Esophagus muscularis mucosa (tissue), 4 donors: ENCODE measurements around the gene RADX. TPM values are rescaled to one million over a fixed set of nuclear protein-coding genes. Genes with fewer than 3 reads are reported as not detected.
"Not testable (repeated sequence)": the region's sequence is repeated elsewhere in the genome, so short reads cannot be mapped to it uniquely, and the experiment has no call there.

ENCODE experiments used
- DNase-seq: peaks from one replicate; pipeline ENCODE4 v3.0.0-alpha.2; 2017; ENCODE audit errors: extremely low spot score
- H3K27ac ChIP-seq, 4 donors: fragments of 200-600 bp; sonication (generic); replicated peaks in 1 of 4; 1 replicate in 3 of 4; 2 replicates in 1 of 4; pipeline ENCODE4 v1.5.1; 2016 to 2019; ENCODE audit warnings: mild to moderate bottlenecking in 1 of 4
- H3K27me3 ChIP-seq, 4 donors: fragments of 200-600 bp; sonication (generic); one replicate each; pipeline versions ENCODE4 v1.5.1 to v1.6.0; 2016 to 2019
- H3K36me3 ChIP-seq, 4 donors: fragments of 200-600 bp; sonication (generic); one replicate each; pipeline ENCODE4 v1.5.1; 2016 to 2019
- H3K4me1 ChIP-seq, 4 donors: fragments of 200-600 bp; sonication (generic); one replicate each; pipeline ENCODE4 v1.5.1; 2016 to 2019
- H3K4me3 ChIP-seq, 4 donors: fragments of 200-600 bp; sonication (generic); 1 replicate in 2 of 4; 2 replicates in 2 of 4; pipeline ENCODE4 v1.5.1; 2016 to 2019; ENCODE audit warnings: mild to moderate bottlenecking in 4 of 4, moderate library complexity in 1 of 4
- H3K9me3 ChIP-seq, 4 donors: fragments of 200-600 bp; sonication (generic); 1 replicate in 3 of 4; 2 replicates in 1 of 4; pipeline ENCODE4 v1.5.1; 2016 to 2019
- EP300 ChIP-seq: sonication (generic); formaldehyde crosslinking; IDR thresholded peaks from one replicate; pipeline ENCODE4 v1.6.1; 2017; ENCODE audit warnings: antibody characterized with exemption
- POLR2A ChIP-seq: fragments of 450-650 bp; IDR thresholded peaks from one replicate; pipeline ENCODE4 v1.6.1; 2017; ENCODE audit warnings: antibody characterized with exemption, moderate library complexity, mild to moderate bottlenecking, low read depth
- POLR2AphosphoS5 ChIP-seq, 2 donors: sonication (generic); formaldehyde crosslinking; IDR thresholded peaks; one replicate each; pipeline ENCODE4 v1.6.1; 2017; ENCODE audit warnings: antibody characterized with exemption in 2 of 2
- WGBS: methylation state at CpG from one replicate; pipeline ENCODE4 v1.1.5; 2018; 5-methylcytosine and 5-hydroxymethylcytosine counted together
- intact Hi-C: fragments of 100-400 bp; cut with DNase I; formaldehyde crosslinking; loops from one replicate; pipeline ENCODE4 v1.15.1; 2023
- total RNA-seq, 4 donors: library from RNA; depleted of rRNA; stranded (reverse); fragments of >200 nt; gene quantifications; one replicate each; pipeline versions ENCODE4 v1.1.0 to v1.2.1, GENCODE V29; 2016
- TF ChIP-seq, protein P1 (sequence below), 3 experiments: fragments of 200-600 bp in 2 of 3; fragments of 450-650 bp in 1 of 3; sonication (generic) in 2 of 3; IDR thresholded peaks; one replicate each; pipeline ENCODE4 v1.5.1; 2017 to 2019; ENCODE audit warnings: antibody characterized with exemption in 3 of 3, mild to moderate bottlenecking in 2 of 3, moderate library complexity in 1 of 3

The RADX gene
- total RNA-seq, 4 donors from 2014 or later = 1.7 to 2.7 (median 2.2) TPM

DNA sequence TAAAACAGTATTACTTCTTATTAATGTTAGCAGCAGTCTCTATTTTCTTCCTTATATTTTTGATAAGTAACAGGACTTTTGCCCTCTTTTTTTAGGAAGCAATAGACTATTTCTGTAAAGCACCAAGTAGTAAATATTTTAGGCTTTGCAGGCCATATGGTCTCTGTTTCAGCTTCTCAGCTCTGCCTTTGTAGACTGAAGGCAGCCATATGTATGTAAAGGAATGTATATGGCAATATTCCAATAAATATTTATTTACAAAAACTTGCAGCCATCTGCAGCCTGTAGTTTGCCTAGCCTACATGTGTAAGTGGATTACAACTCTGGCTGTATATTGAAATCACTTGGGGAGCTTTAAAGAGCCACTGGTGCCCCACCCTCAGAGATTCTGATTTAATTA is 15.0 kb downstream of the RADX start:
- H3K27me3 ChIP-seq = no peaks in the 10 kb centered on the region
- DNase-seq = no peak
- no peaks in the 10 kb centered on the region for H3K36me3 ChIP-seq
- TF ChIP-seq POLR2AphosphoS5 (IDR thresholded peaks at IDR 0.05) (no peak), POLR2A (no peak), EP300 (no peak)
- TF ChIP-seq, protein P1, sequence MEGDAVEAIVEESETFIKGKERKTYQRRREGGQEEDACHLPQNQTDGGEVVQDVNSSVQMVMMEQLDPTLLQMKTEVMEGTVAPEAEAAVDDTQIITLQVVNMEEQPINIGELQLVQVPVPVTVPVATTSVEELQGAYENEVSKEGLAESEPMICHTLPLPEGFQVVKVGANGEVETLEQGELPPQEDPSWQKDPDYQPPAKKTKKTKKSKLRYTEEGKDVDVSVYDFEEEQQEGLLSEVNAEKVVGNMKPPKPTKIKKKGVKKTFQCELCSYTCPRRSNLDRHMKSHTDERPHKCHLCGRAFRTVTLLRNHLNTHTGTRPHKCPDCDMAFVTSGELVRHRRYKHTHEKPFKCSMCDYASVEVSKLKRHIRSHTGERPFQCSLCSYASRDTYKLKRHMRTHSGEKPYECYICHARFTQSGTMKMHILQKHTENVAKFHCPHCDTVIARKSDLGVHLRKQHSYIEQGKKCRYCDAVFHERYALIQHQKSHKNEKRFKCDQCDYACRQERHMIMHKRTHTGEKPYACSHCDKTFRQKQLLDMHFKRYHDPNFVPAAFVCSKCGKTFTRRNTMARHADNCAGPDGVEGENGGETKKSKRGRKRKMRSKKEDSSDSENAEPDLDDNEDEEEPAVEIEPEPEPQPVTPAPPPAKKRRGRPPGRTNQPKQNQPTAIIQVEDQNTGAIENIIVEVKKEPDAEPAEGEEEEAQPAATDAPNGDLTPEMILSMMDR (IDR thresholded peaks at IDR 0.05) = no peak
- no peak overlapping the region for H3K27ac ChIP-seq
- intact Hi-C loops = no loop called here
- no peak overlapping the region for H3K4me3 ChIP-seq
- H3K9me3 ChIP-seq = no peaks in the 10 kb centered on the region
- H3K4me1 ChIP-seq = no peaks in the 10 kb centered on the region

DNA sequence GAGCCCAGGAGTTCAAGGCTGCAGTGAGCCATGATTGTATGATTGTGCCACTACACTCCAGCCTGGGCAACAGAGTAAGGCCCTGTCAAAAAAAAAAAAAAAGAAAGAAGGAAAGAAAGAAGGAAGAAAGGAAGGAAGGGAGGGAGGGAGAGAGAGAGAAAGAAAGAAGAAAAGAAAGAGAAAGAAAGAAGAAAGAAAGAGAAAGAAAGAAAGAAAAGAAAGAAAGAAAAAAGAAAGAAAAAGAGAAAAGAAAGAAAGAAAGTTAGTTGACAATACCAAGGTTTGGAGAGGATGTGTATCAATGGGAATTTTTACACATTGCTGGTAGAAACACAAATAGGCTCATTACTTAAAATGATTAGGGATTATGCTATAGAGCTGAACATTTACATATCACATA is 19.8 kb downstream of the RADX start:
- H3K4me1 ChIP-seq = no peaks in the 10 kb centered on the region
- TF ChIP-seq POLR2AphosphoS5 (IDR thresholded peaks at IDR 0.05) (no peak), EP300 (no peak), POLR2A (no peak)
- TF ChIP-seq, protein P1 (IDR thresholded peaks at IDR 0.05) = no peak
- intact Hi-C loops = no loop called here
- no peaks in the 10 kb centered on the region for H3K36me3 ChIP-seq
- H3K9me3 ChIP-seq = no peaks in the 10 kb centered on the region
- DNase-seq = no peak
- no peak overlapping the region for H3K27ac ChIP-seq
- H3K27me3 ChIP-seq = no peaks in the 10 kb centered on the region
- H3K4me3 ChIP-seq = no peak overlapping the region

DNA sequence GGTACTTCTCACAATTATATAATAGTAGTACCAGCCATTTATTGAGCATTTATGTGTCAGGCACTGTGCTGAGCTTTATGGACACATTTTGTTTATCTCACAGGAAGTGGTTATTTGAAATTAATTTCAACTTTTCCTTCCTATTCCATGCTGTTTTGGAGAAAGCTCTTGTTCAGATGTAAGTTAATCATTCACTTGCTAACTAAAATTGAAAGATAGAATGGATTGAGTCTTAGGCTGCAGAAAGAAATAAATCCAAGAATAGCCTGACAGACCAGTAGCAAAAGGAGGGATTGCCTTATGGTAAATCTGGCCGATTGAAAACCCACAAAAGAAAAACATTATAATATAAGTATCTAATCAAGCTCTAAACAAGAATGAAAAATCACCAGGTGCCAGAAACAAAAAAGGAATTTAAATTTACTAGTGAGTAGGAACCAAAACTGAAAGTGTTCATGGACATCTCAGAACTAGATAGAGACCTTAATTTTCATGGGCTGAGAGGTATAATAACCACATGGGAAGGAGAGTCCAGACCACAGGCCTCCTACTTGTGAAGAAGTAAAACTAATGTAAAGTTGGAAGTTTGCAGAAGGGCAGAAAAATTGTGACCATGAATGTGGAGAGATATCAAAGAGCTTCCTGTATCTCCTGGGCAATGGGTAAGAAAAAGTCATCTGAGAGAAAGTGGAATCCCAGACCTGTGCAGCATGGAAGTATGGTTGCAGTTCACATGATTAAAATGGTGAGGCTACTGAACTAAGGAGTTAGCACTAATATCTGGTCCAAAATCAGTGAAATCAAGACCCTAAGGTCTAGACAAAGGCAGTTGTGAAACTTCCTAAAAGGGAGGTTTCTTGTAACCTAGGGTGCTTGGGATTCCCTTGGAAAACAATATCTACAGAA is 38.0 kb downstream of the RADX start:
- no peak overlapping the region for H3K27ac ChIP-seq
- DNase-seq = no peak
- peaks cover 0 to 10% (median 0%) of the 10 kb centered on the region in 4 donors for H3K27me3 ChIP-seq

DNA sequence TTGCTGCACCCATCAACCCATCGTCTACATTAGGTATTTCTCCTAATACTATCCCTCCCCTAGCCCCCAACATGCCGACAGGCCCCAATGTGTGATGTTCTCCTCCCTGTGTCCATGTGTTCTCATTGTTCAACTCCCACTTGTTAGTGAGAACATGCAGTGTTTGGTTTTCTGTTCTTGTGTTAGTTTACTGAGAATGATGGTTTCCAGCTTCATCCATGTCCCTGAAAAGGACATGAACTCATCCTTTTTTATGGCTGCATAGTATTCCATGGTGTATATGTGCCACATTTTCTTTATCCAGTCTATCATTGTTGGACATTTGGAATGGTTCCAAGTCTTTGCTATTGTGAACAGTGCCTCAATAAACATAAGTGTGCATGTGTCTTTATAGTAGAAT is 41.8 kb downstream of the RADX start:
- DNase-seq, H3K4me1 ChIP-seq, H3K27me3 ChIP-seq, H3K9me3 ChIP-seq, H3K4me3 ChIP-seq, H3K36me3 ChIP-seq, H3K27ac ChIP-seq, intact Hi-C loops: not testable (repeated sequence)
- WGBS = 74% methylated on average over 2 of the region's 2 CpGs

More for the DNA sequence above, 38.0 kb downstream of the RADX start:
- intact Hi-C loops = no loop called here
- Histone ChIP-seq H3K36me3 (no peaks in the 10 kb centered on the region), H3K4me3 (no peak overlapping the region), H3K4me1 (no peaks in the 10 kb centered on the region), H3K9me3 (no peaks in the 10 kb centered on the region)
- WGBS = 62% methylated on average over 1 of the region's 1 CpG
- no peak for TF ChIP-seq POLR2AphosphoS5 (IDR thresholded peaks at IDR 0.05)
- TF ChIP-seq, protein P1 (IDR thresholded peaks at IDR 0.05) = no peak
- TF ChIP-seq POLR2A = no peak
- no peak for TF ChIP-seq EP300

DNA sequence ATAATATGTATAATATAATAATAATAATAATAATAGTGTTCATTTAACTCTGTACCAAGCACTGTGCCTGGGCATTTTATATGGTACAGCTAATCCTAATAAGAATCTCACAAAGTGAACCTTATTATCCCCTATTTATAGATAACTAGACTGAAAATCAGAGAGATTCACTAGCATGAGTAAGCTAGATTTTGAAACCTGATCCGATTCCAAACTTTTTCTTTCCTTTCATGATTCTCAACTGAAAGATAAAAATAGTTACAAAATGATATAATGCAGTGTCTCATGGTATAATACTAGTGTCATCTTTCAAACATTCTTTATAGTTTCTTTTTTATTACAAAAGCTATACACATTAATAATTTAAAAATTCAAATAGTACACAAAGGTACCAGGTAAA is 58.9 kb downstream of the RADX start:
- Histone ChIP-seq H3K9me3 (no peaks in the 10 kb centered on the region), H3K27ac (no peak overlapping the region), H3K4me1 (no peaks in the 10 kb centered on the region), H3K27me3 (no peaks in the 10 kb centered on the region), H3K36me3 (no peaks in the 10 kb centered on the region), H3K4me3 (no peak overlapping the region)
- 75% methylated on average over 1 of the region's 1 CpG for WGBS
- TF ChIP-seq POLR2A (no peak), POLR2AphosphoS5 (IDR thresholded peaks at IDR 0.05) (no peak)
- TF ChIP-seq, protein P1 (IDR thresholded peaks at IDR 0.05) = no peak
- no peak for DNase-seq
- intact Hi-C loops = no loop called here
